Measurements from ENCODE around the gene UNC13D. TPM values are rescaled to one million over a fixed set of nuclear protein-coding genes. Genes with fewer than 3 reads are reported as not detected.

UNC13D gene
- polyA plus RNA-seq, 3 donors: 28.4 to 111 (median 53.3) TPM

DNA sequence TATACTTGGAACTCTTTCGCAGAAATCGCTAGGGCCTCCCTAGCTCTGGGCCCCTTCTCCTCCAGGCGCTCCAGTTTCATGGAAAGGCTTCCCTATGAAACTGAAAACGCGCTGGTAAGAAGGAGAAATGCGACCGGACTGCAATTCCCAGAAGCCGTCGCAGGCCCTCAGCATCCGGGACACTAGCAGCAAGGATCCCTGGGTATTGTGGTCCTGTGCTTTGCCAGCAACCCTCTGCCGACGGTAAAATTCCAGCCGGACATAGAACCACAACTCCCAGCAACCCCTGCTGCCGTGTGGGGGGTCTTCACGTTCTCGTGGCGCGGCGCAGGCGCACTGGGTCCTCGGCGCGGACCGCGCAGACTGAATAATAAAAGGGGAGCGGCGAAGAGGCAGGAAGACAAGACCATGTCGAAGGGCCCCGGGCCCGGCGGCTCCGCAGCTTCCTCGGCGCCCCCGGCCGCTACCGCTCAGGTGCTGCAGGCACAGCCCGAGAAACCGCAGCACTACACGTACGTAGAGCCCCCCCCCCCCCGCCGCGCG is 59.7 kb downstream of the UNC13D start, which contains the start of gene UNK:
TSS of gene UNK (plus strand) at position 334 of the 543 bp plus-strand sequence. CDS start at position 409, 75 bp downstream.
- Mint-ChIP-seq H3K9me3 (no peaks in the 10 kb centered on the region), H3K27ac (peak within 1 kb of the TSS; percentile 97 to 99 (median 98)), H3K27me3 (ENCODE audit: low read depth in 3 of 3) (peaks cover 0 to 2% (median 1%) of the 10 kb centered on the region in 3 donors), H3K4me3 (peak within 1 kb of the TSS; percentile 72 to 86), H3K4me1 (peaks cover 43% of the 10 kb centered on the region), H3K36me3 (peaks cover 0 to 2% of the 10 kb centered on the region in 2 donors)
- Histone ChIP-seq H4K20me1 (ENCODE audit: insufficient read depth, low read length) (peaks cover under 1% of the 10 kb centered on the region), H3K27ac (ENCODE audit: low read depth in 1 of 2, low read length in 2 of 2) (peak within 1 kb of the TSS; percentile 97 to 100), H3K4me3 (replicated peaks in 1 of 3; ENCODE audit: low read depth in 2 of 3, low read length in 3 of 3) (peak within 1 kb of the TSS; percentile 49 to 77 (median 74)), H2AFZ (ENCODE audit: insufficient read depth, low read depth, low read length, poor library complexity, severe bottlenecking) (peak within 1 kb of the TSS; percentile 81), H3K36me3 (replicated peaks in 1 of 2; ENCODE audit: control insufficient read depth in 1 of 2, insufficient read depth in 2 of 2, low read length in 2 of 2) (no peaks in the 10 kb centered on the region), H3K27me3 (ENCODE audit: control insufficient read depth in 2 of 2, insufficient read depth in 2 of 2, low read length in 2 of 2) (no peaks in the 10 kb centered on the region), H3K9me3 (replicated peaks in 1 of 2; ENCODE audit: control insufficient read depth in 1 of 2, insufficient read depth in 1 of 2, low read length in 2 of 2) (no peaks in the 10 kb centered on the region), H3K9ac (ENCODE audit: insufficient read depth, low read length, poor library complexity, severe bottlenecking) (peak within 1 kb of the TSS; percentile 89), H3K79me2 (ENCODE audit: insufficient read depth, low read length) (peaks cover 47% of the 10 kb centered on the region), H3K4me1 (ENCODE audit: control insufficient read depth in 1 of 2, insufficient read depth in 2 of 2, low read length in 2 of 2) (peaks cover 51 to 63% of the 10 kb centered on the region in 2 donors), H3K4me2 (replicated peaks; ENCODE audit: extremely low read depth, low read length, poor library complexity, severe bottlenecking) (peak within 1 kb of the TSS; percentile 85)
- DNase-seq: peak; percentile 98 to 99 (median 99)
- intact Hi-C loops (cut with micrococcal nuclease): loop anchor here in 1 of 2 donors (10.0 kb wide), 1 partner anchor 190 kb away; the partner anchor contains the start of genes ACOX1 and TEN1
- TF ChIP-seq, protein P1, sequence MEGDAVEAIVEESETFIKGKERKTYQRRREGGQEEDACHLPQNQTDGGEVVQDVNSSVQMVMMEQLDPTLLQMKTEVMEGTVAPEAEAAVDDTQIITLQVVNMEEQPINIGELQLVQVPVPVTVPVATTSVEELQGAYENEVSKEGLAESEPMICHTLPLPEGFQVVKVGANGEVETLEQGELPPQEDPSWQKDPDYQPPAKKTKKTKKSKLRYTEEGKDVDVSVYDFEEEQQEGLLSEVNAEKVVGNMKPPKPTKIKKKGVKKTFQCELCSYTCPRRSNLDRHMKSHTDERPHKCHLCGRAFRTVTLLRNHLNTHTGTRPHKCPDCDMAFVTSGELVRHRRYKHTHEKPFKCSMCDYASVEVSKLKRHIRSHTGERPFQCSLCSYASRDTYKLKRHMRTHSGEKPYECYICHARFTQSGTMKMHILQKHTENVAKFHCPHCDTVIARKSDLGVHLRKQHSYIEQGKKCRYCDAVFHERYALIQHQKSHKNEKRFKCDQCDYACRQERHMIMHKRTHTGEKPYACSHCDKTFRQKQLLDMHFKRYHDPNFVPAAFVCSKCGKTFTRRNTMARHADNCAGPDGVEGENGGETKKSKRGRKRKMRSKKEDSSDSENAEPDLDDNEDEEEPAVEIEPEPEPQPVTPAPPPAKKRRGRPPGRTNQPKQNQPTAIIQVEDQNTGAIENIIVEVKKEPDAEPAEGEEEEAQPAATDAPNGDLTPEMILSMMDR (IDR thresholded peaks at IDR 0.05): no peak
- WGBS (ENCODE audit: insufficient coverage): 0% methylated on average over 37 of the region's 45 CpGs

DNA sequence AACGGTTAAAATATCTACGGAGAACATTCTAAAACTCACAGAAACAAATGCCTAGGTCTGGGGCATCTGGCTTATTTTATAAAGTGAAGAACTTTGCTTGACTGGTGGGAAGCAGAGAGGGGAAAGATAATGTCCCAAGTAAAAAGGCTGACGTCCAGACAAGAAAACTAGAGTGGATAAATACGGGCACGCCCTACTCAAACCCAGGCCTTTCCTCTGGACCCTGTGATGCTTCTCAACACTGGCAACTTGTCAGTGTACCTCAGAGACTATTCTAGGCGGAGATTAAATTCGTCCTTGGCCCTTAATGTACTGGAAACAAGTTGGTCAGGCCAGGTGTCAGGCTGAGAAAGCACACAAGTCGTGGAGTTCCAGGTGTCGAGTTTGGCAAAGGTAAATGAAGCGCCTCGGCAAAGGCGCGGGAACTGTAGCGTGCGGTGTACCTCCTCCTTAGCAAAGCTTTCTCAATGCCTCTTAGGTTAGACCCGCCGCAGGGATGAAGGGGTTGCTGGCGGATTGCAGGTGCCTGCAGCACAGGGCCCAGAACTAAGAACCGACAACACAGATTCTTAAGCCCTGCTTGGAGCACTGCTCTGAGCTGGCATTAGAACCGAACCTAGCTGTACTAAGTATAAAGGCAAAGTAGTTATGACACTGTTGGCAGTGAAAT is 60.3 kb downstream of the UNC13D start:
- WGBS (ENCODE audit: insufficient coverage): 78% methylated on average over 12 of the region's 20 CpGs
- peaks cover 1 to 3% of the 10 kb centered on the region in 2 donors for H3K36me3 Mint-ChIP-seq
- TF ChIP-seq, protein P1 (IDR thresholded peaks at IDR 0.05): no peak
- no peak for DNase-seq
- peaks cover 0 to 2% (median 1%) of the 10 kb centered on the region in 3 donors for H3K27me3 Mint-ChIP-seq (ENCODE audit: low read depth in 3 of 3)
- no peaks in the 10 kb centered on the region for H3K9me3 Mint-ChIP-seq
- H3K4me3 Mint-ChIP-seq: peak overlapping the region; percentile 72 to 86
- peak overlapping the region; percentile 49 to 77 (median 74) for H3K4me3 ChIP-seq (replicated peaks in 1 of 3; ENCODE audit: low read depth in 2 of 3, low read length in 3 of 3)
- peak overlapping the region; percentile 97 to 99 (median 98) for H3K27ac Mint-ChIP-seq
- peaks cover 6% of the 10 kb centered on the region for H4K20me1 ChIP-seq (ENCODE audit: insufficient read depth, low read length)
- intact Hi-C loops (cut with micrococcal nuclease): loop anchor here in 1 of 2 donors (10.0 kb wide), 1 partner anchor 191 kb away; the partner anchor contains the start of genes ACOX1 and TEN1
- peak overlapping the region; percentile 89 for H3K9ac ChIP-seq (ENCODE audit: insufficient read depth, low read length, poor library complexity, severe bottlenecking)
- H3K9me3 ChIP-seq (replicated peaks in 1 of 2; ENCODE audit: control insufficient read depth in 1 of 2, insufficient read depth in 1 of 2, low read length in 2 of 2): no peaks in the 10 kb centered on the region
- H3K4me1 ChIP-seq (ENCODE audit: control insufficient read depth in 1 of 2, insufficient read depth in 2 of 2, low read length in 2 of 2): peaks cover 51 to 63% of the 10 kb centered on the region in 2 donors
- H2AFZ ChIP-seq (ENCODE audit: insufficient read depth, low read depth, low read length, poor library complexity, severe bottlenecking): peak overlapping the region; percentile 81
- peaks cover 47% of the 10 kb centered on the region for H3K79me2 ChIP-seq (ENCODE audit: insufficient read depth, low read length)
- H3K27me3 ChIP-seq (ENCODE audit: control insufficient read depth in 2 of 2, insufficient read depth in 2 of 2, low read length in 2 of 2): no peaks in the 10 kb centered on the region
- H3K27ac ChIP-seq (ENCODE audit: low read depth in 1 of 2, low read length in 2 of 2): peak overlapping the region; percentile 97 to 100
- H3K36me3 ChIP-seq (replicated peaks in 1 of 2; ENCODE audit: control insufficient read depth in 1 of 2, insufficient read depth in 2 of 2, low read length in 2 of 2): peaks cover 1 to 2% of the 10 kb centered on the region in 2 donors
- H3K4me1 Mint-ChIP-seq: peaks cover 43% of the 10 kb centered on the region
- peak overlapping the region; percentile 85 for H3K4me2 ChIP-seq (replicated peaks; ENCODE audit: extremely low read depth, low read length, poor library complexity, severe bottlenecking)
